PFSK-1 (cell line): Measurements from ENCODE around the gene MUSK.

Experiments used
- POLR2AphosphoS5 ChIP-seq: IDR thresholded peaks from 2 replicates; pipeline ENCODE4 v1.6.1; 2012; ENCODE audit warnings: low read depth, mild to moderate bottlenecking, control low read depth, low read length, moderate library complexity
- REST ChIP-seq, 2 experiments: IDR thresholded peaks; 2 replicates each; pipeline versions ENCODE4 v1.6.1 to v1.8.0; 2011 to 2012; ENCODE audit warnings: low read depth in 2 of 2, low read length in 2 of 2, control low read depth in 1 of 2, inconsistent platforms in 1 of 2, mild to moderate bottlenecking in 1 of 2, moderate library complexity in 1 of 2; ENCODE audit not compliant: insufficient read depth in 1 of 2

- TF ChIP-seq POLR2AphosphoS5, result no peak
- no peak for TF ChIP-seq REST (IDR thresholded peaks at IDR 0.05; ENCODE audit: insufficient read depth in 1 of 2, low read depth in 2 of 2, low read length in 2 of 2)
Measured at GRCh38 chr9:110641293-110641692, 27.3 kb upstream of the MUSK start.
